ENCODE measurements around the gene HABP2. TPM values are rescaled to one million over a fixed set of nuclear protein-coding genes. Genes with fewer than 3 reads are reported as not detected.

Gene HABP2
- total and polyA plus RNA-seq, 9 of the 15 experiments (the other 6 are each of a cell fraction or from before 2014, with no cell fraction given), result 0.09 TPM; not detected in 8

GRCh38 chr10:113573368-113573767 is 20.5 kb downstream of the HABP2 start:
- Histone ChIP-seq H3K9ac (ENCODE audit: insufficient read depth in 1 of 2, low read depth in 2 of 2, low read length in 2 of 2) (no peak overlapping the region), H4K20me1 (replicated peaks; ENCODE audit: control insufficient read depth, insufficient read depth, low read length) (no peaks in the 10 kb centered on the region; the same call in 1 of the 2 replicates), H3K4me1 (replicated peaks in 1 of 2; ENCODE audit: control insufficient read depth in 2 of 2, insufficient read depth in 2 of 2, low read length in 2 of 2) (no peaks in the 10 kb centered on the region), H3K9me1 (ENCODE audit: control insufficient read depth, insufficient read depth, low read length) (no peaks in the 10 kb centered on the region), H3K36me3 (ENCODE audit: control insufficient read depth, insufficient read depth, low read length) (no peaks in the 10 kb centered on the region), H3K4me2 (ENCODE audit: insufficient read depth, low read length) (no peak overlapping the region), H3K79me2 (ENCODE audit: control insufficient read depth, insufficient read depth, low read length) (no peaks in the 10 kb centered on the region), H3K27ac (ENCODE audit: extremely low read depth, low read depth, low read length) (no peak overlapping the region), H3K9me3 (replicated peaks; ENCODE audit: control insufficient read depth, insufficient read depth, low read depth, low read length) (no peaks in the 10 kb centered on the region), H3K27me3 (ENCODE audit: control insufficient read depth in 2 of 2, insufficient read depth in 2 of 2, low read length in 2 of 2) (peaks cover 0 to 11% of the 10 kb centered on the region in 2 experiments; a peak in 2 of 5 replicates), H3K4me3 (no peak overlapping the region), H2AFZ (ENCODE audit: low read depth, low read length) (no peak overlapping the region)
- no peak for TF ChIP-seq EP300 (IDR thresholded peaks at IDR 0.05; ENCODE audit: low read length)
- no peak for TF ChIP-seq CCAR2 (IDR thresholded peaks at IDR 0.05; ENCODE audit: low read depth, low read length)
- TF ChIP-seq MTA1 (IDR thresholded peaks at IDR 0.05; ENCODE audit: borderline replicate concordance), result no peak
- TF ChIP-seq SOX6 (IDR thresholded peaks at IDR 0.05), result no peak
- TF ChIP-seq NBN (IDR thresholded peaks at IDR 0.05; ENCODE audit: low read depth), result no peak
- TF ChIP-seq ADNP (tag; IDR thresholded peaks at IDR 0.05), result no peak
- TF ChIP-seq ZNF41 (CRISPR knock-in tag; conservative IDR thresholded peaks at IDR 0.05), result no peak
- no peak for TF ChIP-seq HSF4 (CRISPR knock-in tag; IDR thresholded peaks at IDR 0.05; ENCODE audit: borderline replicate concordance)
- no peak for TF ChIP-seq ZNF696 (CRISPR knock-in tag; conservative IDR thresholded peaks at IDR 0.05)
- TF ChIP-seq THRA (IDR thresholded peaks at IDR 0.05), result no peak
- no peak for TF ChIP-seq GATAD2A (IDR thresholded peaks at IDR 0.05)
- TF ChIP-seq TCF15 (CRISPR knock-in tag; IDR thresholded peaks at IDR 0.05), result no peak
- TF ChIP-seq ZSCAN32 (CRISPR knock-in tag; IDR thresholded peaks at IDR 0.05), result no peak
- no peak for TF ChIP-seq ZNF311 (CRISPR knock-in tag; IDR thresholded peaks at IDR 0.05)
- no peak for TF ChIP-seq IRF2 (CRISPR knock-in tag; IDR thresholded peaks at IDR 0.05)
- no peak for TF ChIP-seq PHF21A (IDR thresholded peaks at IDR 0.05; ENCODE audit: borderline replicate concordance, low read depth)
- TF ChIP-seq GABPA (tag; conservative IDR thresholded peaks at IDR 0.05; ENCODE audit: low read depth), result no peak
- TF ChIP-seq HDAC2 (IDR thresholded peaks at IDR 0.05), result no peak
- no peak for TF ChIP-seq ILK (tag; IDR thresholded peaks at IDR 0.05; ENCODE audit: borderline replicate concordance, low read depth)
- no peak for TF ChIP-seq KLF10 (CRISPR knock-in tag; IDR thresholded peaks at IDR 0.05)
- ChIA-PET CTCF (ENCODE audit: low intra/inter-chr PET ratio) (no interaction called here), POLR2A (interaction anchor here (0.6 kb wide), 1 partner anchor 710 kb away, joined by 4 read pairs; no protein-coding TSS in a partner anchor)
- WGBS (ENCODE audit: insufficient coverage, low coverage, missing lambda C conversion rate), result 0% methylated on average over 1 of the region's 1 CpG
- FAIRE-seq, result no peak
- ATAC-seq, result no peak
- DNase-seq (ENCODE audit: extremely low read depth in 1 of 4, low spot score in 3 of 4), result no peak
- intact Hi-C loops (cut with micrococcal nuclease) (no loop called here), in situ Hi-C loops (cut with MboI) (no loop called here)
- BruUV-seq (replicated peaks), result no TSS peak
